ENCODE data around the gene HOXC12. TPM values are rescaled to one million over a fixed set of nuclear protein-coding genes. Genes with fewer than 3 reads are reported as not detected.

HOXC12 gene
- total RNA-seq, 3 donors from 2014 or later, result not detected

GRCh38 chr12:53958128-53958527 is 3.4 kb downstream of the HOXC12 start:
- DNase-seq (no peak), ATAC-seq (no peak)
- no peaks in the 10 kb centered on the region for H3K36me3 ChIP-seq (ENCODE audit: low read depth)
- TF ChIP-seq CTCF (IDR thresholded peaks at IDR 0.05), result no peak
- no peaks in the 10 kb centered on the region for H3K9me3 ChIP-seq
- H3K4me1 ChIP-seq (ENCODE audit: low read depth), result no peaks in the 10 kb centered on the region
- H3K4me3 ChIP-seq, result no peak overlapping the region
- intact Hi-C loops (cut with DNase I, micrococcal nuclease), result no loop called here

- ATAC-seq, result no peak
- intact Hi-C loops (cut with DNase I, micrococcal nuclease), result no loop called here
Measured at GRCh38 chr12:53959314-53959713, 4.6 kb downstream of the HOXC12 start.

GRCh38 chr12:53960187-53961024 is 5.7 kb downstream of the HOXC12 start:
- H3K36me3 ChIP-seq (ENCODE audit: low read depth), result no peaks in the 10 kb centered on the region
- no peak for TF ChIP-seq CTCF (IDR thresholded peaks at IDR 0.05)
- DNase-seq (no peak), ATAC-seq (no peak)
- intact Hi-C loops (cut with DNase I, micrococcal nuclease), result no loop called here
- no peaks in the 10 kb centered on the region for H3K4me1 ChIP-seq (ENCODE audit: low read depth)
- H3K9me3 ChIP-seq, result no peaks in the 10 kb centered on the region
- no peak overlapping the region for H3K4me3 ChIP-seq

More at GRCh38 chr12:53959314-53959713, 4.6 kb downstream of the HOXC12 start:
- TF ChIP-seq CTCF (IDR thresholded peaks at IDR 0.05), result no peak
- no peak for DNase-seq
- H3K4me3 ChIP-seq, result no peak overlapping the region
- no peaks in the 10 kb centered on the region for H3K9me3 ChIP-seq
- H3K4me1 ChIP-seq (ENCODE audit: low read depth), result no peaks in the 10 kb centered on the region
- H3K36me3 ChIP-seq (ENCODE audit: low read depth), result no peaks in the 10 kb centered on the region

DNA sequence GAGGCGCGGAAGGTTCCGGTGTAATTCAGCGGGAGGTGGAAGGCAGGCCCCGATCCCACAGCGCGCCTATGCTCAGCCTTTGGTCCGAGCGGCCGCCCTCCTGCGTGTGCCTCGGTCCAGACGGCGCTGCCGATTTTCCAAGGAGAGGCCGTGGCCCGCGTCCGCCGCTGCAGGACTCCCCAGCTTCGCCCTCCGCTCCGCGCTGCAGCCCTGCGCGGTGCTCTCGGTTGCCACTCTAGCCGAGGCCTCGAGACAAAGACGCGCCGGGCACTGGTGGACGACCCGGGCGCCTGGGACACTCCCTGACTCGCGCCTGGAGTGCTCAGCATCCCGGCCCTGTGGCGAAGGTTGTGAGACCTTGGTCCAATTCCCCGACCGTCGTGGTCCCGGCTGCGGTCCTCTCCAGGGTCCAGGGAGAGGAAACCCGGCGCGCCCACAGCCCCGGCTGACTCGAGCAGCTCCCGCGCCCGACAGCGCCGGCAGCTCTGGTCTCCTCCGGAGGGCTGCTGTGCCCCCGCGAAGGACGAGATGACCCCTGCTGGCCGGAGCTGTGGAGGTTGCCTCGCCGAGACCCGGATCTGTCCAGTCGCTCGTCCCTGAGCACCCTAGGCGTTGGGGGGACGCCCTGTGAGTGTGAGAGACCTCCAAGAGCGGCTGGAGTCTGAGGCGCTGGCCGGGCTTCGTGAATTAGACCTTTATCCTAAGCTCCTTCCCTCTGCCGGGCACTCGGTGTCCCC is 6.5 kb downstream of the HOXC12 start:
- intact Hi-C loops (cut with DNase I, micrococcal nuclease), result no loop called here
- Histone ChIP-seq H3K4me1 (ENCODE audit: low read depth) (no peaks in the 10 kb centered on the region), H3K9me3 (no peaks in the 10 kb centered on the region), H3K36me3 (ENCODE audit: low read depth) (no peaks in the 10 kb centered on the region), H3K4me3 (no peak overlapping the region)
- DNase-seq (no peak), ATAC-seq (no peak)
- TF ChIP-seq CTCF (IDR thresholded peaks at IDR 0.05), result no peak

DNA sequence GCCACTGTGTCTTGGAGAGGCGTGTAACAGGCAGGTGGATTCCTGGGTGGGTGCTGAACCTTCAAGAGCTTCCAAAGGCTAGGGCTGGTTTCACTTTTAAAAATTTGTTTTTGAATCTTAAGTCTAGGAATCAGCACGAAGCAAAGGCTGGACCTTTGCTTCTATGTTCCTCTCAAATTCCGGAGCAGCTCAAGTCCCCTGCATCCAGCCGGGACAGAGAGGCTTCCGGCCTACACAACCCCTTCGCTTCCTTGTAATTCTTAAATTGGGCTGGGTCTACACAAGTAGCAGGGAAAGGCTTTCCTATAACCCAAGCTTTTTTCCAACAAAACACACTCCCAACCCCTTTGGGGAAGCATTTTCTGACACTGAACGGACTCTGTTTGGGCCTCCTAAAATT is 8.3 kb downstream of the HOXC12 start:
- Histone ChIP-seq H3K4me3 (no peak overlapping the region), H3K4me1 (ENCODE audit: low read depth) (no peaks in the 10 kb centered on the region), H3K9me3 (no peaks in the 10 kb centered on the region), H3K36me3 (ENCODE audit: low read depth) (no peaks in the 10 kb centered on the region)
- TF ChIP-seq CTCF (IDR thresholded peaks at IDR 0.05), result no peak
- DNase-seq, result no peak
- intact Hi-C loops (cut with DNase I, micrococcal nuclease), result no loop called here
- ATAC-seq, result no peak

Data from mucosa of descending colon (tissue), 3 donors.